ENCODE data around the gene CIITA.

DNA sequence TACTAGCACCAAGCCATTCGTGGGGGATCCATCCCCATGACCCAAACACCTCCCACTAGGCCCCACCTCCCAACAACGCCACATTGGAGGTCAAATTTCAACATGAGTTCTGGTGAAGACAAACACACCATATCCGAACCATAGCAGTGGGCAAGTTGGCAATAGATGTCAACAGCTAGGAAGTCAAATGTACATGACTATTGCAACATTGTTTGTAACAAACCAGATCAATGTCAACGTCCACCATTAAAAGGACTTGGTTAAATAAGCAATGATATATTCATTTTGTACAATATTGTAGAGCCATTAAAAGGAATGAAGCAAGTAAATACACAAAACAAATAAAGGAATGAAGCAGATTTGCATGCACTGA, 26.5 kb upstream of the CIITA start:
- TF ChIP-seq, protein P1, sequence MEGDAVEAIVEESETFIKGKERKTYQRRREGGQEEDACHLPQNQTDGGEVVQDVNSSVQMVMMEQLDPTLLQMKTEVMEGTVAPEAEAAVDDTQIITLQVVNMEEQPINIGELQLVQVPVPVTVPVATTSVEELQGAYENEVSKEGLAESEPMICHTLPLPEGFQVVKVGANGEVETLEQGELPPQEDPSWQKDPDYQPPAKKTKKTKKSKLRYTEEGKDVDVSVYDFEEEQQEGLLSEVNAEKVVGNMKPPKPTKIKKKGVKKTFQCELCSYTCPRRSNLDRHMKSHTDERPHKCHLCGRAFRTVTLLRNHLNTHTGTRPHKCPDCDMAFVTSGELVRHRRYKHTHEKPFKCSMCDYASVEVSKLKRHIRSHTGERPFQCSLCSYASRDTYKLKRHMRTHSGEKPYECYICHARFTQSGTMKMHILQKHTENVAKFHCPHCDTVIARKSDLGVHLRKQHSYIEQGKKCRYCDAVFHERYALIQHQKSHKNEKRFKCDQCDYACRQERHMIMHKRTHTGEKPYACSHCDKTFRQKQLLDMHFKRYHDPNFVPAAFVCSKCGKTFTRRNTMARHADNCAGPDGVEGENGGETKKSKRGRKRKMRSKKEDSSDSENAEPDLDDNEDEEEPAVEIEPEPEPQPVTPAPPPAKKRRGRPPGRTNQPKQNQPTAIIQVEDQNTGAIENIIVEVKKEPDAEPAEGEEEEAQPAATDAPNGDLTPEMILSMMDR (IDR thresholded peaks at IDR 0.05; ENCODE audit: insufficient read depth, low read length), result no peak
- TF ChIP-seq, protein P2, sequence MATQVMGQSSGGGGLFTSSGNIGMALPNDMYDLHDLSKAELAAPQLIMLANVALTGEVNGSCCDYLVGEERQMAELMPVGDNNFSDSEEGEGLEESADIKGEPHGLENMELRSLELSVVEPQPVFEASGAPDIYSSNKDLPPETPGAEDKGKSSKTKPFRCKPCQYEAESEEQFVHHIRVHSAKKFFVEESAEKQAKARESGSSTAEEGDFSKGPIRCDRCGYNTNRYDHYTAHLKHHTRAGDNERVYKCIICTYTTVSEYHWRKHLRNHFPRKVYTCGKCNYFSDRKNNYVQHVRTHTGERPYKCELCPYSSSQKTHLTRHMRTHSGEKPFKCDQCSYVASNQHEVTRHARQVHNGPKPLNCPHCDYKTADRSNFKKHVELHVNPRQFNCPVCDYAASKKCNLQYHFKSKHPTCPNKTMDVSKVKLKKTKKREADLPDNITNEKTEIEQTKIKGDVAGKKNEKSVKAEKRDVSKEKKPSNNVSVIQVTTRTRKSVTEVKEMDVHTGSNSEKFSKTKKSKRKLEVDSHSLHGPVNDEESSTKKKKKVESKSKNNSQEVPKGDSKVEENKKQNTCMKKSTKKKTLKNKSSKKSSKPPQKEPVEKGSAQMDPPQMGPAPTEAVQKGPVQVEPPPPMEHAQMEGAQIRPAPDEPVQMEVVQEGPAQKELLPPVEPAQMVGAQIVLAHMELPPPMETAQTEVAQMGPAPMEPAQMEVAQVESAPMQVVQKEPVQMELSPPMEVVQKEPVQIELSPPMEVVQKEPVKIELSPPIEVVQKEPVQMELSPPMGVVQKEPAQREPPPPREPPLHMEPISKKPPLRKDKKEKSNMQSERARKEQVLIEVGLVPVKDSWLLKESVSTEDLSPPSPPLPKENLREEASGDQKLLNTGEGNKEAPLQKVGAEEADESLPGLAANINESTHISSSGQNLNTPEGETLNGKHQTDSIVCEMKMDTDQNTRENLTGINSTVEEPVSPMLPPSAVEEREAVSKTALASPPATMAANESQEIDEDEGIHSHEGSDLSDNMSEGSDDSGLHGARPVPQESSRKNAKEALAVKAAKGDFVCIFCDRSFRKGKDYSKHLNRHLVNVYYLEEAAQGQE (IDR thresholded peaks at IDR 0.05; ENCODE audit: insufficient replicate concordance, low read depth), result no peak
